ENCODE data around the gene TECPR2. TPM values are rescaled to one million over a fixed set of nuclear protein-coding genes. Genes with fewer than 3 reads are reported as not detected.

TECPR2 gene
- polyA plus RNA-seq, 2 donors, result 3.3 to 3.8 TPM

DNA sequence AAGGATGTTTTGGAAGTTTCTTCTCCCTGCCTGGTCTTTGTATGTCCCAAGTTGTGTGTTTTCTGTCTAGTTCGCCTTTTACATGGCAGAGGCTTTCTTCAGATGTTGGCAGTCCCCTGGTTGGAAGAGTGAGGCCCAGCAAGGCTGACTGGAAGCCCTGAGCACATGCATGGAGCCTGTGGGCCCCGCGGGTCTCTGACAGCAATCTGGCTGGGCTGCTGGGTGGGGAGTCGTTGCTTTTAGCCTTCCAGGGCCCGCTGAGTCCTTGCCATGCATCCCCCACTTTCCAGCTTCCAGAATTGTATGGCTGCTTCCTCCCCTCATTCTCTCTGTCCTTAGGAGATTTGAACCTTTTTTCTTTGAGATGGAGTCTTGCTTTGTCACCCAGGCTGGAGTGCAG is 121.6 kb downstream of the TECPR2 start:
- WGBS, 2 donors, result 84 to 87% methylated on average over 5 of the region's 5 CpGs
- H3K36me3 ChIP-seq (ENCODE audit: control insufficient read depth in 2 of 2, insufficient read depth in 2 of 2, low read length in 1 of 2), result no peaks in the 10 kb centered on the region
- H3K4me1 ChIP-seq (ENCODE audit: control insufficient read depth in 2 of 2, insufficient read depth in 2 of 2, low read length in 1 of 2), result peaks cover 2 to 6% of the 10 kb centered on the region in 2 donors
- no peaks in the 10 kb centered on the region for H3K9me3 ChIP-seq (ENCODE audit: control insufficient read depth in 2 of 2, insufficient read depth in 1 of 2, low read depth in 1 of 2, low read length in 1 of 2)
- H3K27ac ChIP-seq (ENCODE audit: low read depth in 2 of 2, low read length in 1 of 2), result no peak overlapping the region
- H3K27me3 ChIP-seq (ENCODE audit: control insufficient read depth in 1 of 2, insufficient read depth in 2 of 2, low read length in 2 of 2), result no peaks in the 10 kb centered on the region
- H3K4me3 ChIP-seq (ENCODE audit: low read depth in 1 of 2, low read length in 2 of 2), result no peak overlapping the region

DNA sequence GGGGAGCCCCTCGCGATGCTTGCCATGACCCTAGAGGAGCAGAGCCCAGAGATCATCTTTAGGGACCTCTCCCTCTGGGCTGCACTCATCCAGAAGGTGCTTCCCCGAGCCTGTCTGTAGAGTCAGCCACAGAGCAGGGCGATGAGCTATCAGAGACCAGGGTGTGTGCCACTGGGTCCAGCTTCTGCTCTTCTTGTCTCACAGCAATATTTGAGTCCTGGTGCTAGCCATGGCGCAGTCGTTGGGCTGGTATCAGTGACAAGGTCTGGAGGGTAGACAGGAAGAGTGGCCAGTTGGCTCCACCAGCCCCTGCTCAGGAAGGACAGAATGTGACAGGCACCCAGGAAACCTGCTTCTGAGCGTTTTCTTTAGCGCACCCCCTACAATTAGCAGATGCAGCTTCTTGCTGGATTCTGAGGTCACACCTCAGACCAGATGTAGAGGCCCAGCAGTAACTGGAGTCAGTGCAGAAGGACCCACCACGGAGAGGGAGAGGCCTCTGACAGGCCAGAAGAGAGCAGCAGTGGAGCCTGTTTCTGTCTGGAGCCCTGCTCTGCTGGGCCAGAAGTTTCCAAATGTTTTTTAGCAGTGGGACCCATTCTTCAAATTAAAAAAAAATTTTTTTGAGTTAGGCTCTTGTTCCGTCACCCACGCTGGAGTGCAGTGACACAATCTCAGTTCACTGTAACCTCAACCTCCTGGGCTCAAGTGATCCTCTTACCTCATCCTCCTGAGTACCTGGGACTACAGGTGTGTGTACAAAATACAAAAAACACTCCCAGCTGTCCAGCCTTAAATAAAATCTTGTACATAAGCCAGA is 123.2 kb downstream of the TECPR2 start:
- no peak overlapping the region for H3K4me3 ChIP-seq (ENCODE audit: low read depth in 1 of 2, low read length in 2 of 2)

DNA sequence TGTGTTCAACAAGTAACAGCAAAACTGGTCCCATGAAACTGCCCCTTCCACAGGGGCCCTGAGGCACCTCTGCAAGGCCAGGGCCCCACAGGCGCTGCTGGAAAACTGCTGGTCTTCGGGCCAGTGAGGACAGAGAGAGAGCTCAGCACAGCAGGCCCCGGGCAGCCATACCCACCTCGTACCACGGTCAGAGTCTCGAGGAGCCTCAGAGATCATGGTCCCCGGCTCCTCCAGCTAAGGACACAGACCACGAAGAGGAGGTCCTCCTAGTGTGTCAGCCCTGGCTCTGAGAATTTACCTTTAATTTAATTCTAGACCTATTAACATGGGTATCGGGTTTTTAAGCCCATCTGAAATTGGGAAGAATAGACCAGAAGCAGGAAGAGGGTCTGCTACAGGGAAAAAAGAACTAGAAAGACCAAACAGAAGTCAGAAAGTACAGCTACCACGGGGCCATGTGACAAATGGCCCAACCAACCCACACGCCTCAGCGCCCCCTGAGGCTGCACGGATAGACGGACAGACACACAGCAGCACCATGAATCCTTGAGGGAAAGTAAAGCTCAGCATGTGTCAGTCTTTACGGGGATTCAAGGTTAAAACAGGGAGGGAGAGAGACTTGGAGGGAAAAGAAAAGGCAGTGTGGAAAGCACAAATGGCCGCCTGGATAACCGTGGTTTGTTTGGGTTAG is 123.9 kb downstream of the TECPR2 start:
- H3K27ac ChIP-seq (ENCODE audit: low read depth in 2 of 2, low read length in 1 of 2), result no peak overlapping the region
- H3K4me1 ChIP-seq (ENCODE audit: control insufficient read depth in 2 of 2, insufficient read depth in 2 of 2, low read length in 1 of 2), result peaks cover 2% of the 10 kb centered on the region in 2 donors
- WGBS, 2 donors, result 79 to 85% methylated on average over 17 of the region's 17 CpGs
- H3K27me3 ChIP-seq (ENCODE audit: control insufficient read depth in 1 of 2, insufficient read depth in 2 of 2, low read length in 2 of 2), result no peaks in the 10 kb centered on the region
- no peaks in the 10 kb centered on the region for H3K9me3 ChIP-seq (ENCODE audit: control insufficient read depth in 2 of 2, insufficient read depth in 1 of 2, low read depth in 1 of 2, low read length in 1 of 2)
- no peaks in the 10 kb centered on the region for H3K36me3 ChIP-seq (ENCODE audit: control insufficient read depth in 2 of 2, insufficient read depth in 2 of 2, low read length in 1 of 2)
- H3K4me3 ChIP-seq (ENCODE audit: low read depth in 1 of 2, low read length in 2 of 2), result no peak overlapping the region

More for the DNA sequence above, 123.2 kb downstream of the TECPR2 start:
- WGBS, 2 donors, result 92 to 93% methylated on average over 11 of the region's 11 CpGs
- Histone ChIP-seq H3K4me1 (ENCODE audit: control insufficient read depth in 2 of 2, insufficient read depth in 2 of 2, low read length in 1 of 2) (peaks cover 0 to 2% of the 10 kb centered on the region in 2 donors), H3K27me3 (ENCODE audit: control insufficient read depth in 1 of 2, insufficient read depth in 2 of 2, low read length in 2 of 2) (no peaks in the 10 kb centered on the region), H3K36me3 (ENCODE audit: control insufficient read depth in 2 of 2, insufficient read depth in 2 of 2, low read length in 1 of 2) (no peaks in the 10 kb centered on the region), H3K9me3 (ENCODE audit: control insufficient read depth in 2 of 2, insufficient read depth in 1 of 2, low read depth in 1 of 2, low read length in 1 of 2) (no peaks in the 10 kb centered on the region), H3K27ac (ENCODE audit: low read depth in 2 of 2, low read length in 1 of 2) (no peak overlapping the region)

DNA sequence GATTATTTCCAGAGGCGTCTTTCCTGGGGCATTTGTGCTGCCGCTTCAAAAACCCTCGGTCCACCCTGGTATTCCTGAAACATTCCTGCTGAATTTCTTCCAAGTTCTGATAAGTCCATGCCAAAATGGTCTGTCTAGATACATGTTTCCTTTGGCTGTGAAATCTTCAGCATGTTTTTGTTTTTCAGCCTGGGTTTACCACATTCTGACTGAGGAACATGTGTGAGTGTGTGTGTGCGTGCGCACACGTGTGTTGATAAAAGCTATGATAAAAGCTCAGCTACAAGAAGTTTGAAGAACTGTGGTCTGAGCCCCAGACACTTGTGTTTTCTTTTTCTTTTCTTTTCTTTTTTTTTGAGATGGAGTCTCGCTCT is 124.5 kb downstream of the TECPR2 start:
- Histone ChIP-seq H3K4me3 (ENCODE audit: low read depth in 1 of 2, low read length in 2 of 2) (no peak overlapping the region), H3K4me1 (ENCODE audit: control insufficient read depth in 2 of 2, insufficient read depth in 2 of 2, low read length in 1 of 2) (peaks cover 2% of the 10 kb centered on the region in 2 donors), H3K27me3 (ENCODE audit: control insufficient read depth in 1 of 2, insufficient read depth in 2 of 2, low read length in 2 of 2) (no peaks in the 10 kb centered on the region), H3K9me3 (ENCODE audit: control insufficient read depth in 2 of 2, insufficient read depth in 1 of 2, low read depth in 1 of 2, low read length in 1 of 2) (no peaks in the 10 kb centered on the region), H3K27ac (ENCODE audit: low read depth in 2 of 2, low read length in 1 of 2) (no peak overlapping the region), H3K36me3 (ENCODE audit: control insufficient read depth in 2 of 2, insufficient read depth in 2 of 2, low read length in 1 of 2) (no peaks in the 10 kb centered on the region)
- 73 to 80% methylated on average over 7 of the region's 7 CpGs for WGBS, 2 donors

DNA sequence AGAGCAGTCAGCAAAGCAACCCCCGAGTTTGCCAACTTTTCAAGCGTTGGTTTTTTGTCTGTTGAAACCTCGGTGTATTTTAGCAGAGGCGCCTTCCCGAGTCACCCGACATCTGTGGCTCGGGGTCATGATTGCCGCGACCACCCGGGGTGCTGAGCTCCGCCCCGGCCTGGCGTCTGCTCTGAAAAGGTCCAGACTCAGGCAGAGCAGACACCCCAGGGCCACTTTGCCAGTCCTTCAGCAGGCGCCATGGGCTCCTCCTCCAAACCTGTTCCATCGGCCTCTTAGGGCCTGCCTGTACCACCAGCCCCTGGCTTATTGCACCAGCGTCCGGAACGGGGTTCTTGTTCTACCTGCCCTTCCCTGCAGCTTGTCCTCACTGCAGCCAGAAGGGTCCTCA is 127.7 kb downstream of the TECPR2 start:
- H3K27ac ChIP-seq (ENCODE audit: low read depth in 2 of 2, low read length in 1 of 2), result no peak overlapping the region
- H3K4me3 ChIP-seq (ENCODE audit: low read depth in 1 of 2, low read length in 2 of 2), result no peak overlapping the region
- peaks cover 0 to 7% of the 10 kb centered on the region in 2 donors for H3K36me3 ChIP-seq (ENCODE audit: control insufficient read depth in 2 of 2, insufficient read depth in 2 of 2, low read length in 1 of 2)
- 89 to 90% methylated on average over 16 to 18 of the region's 18 CpGs for WGBS, 2 donors
- no peaks in the 10 kb centered on the region for H3K9me3 ChIP-seq (ENCODE audit: control insufficient read depth in 2 of 2, insufficient read depth in 1 of 2, low read depth in 1 of 2, low read length in 1 of 2)
- peaks cover 2% of the 10 kb centered on the region in 2 donors for H3K4me1 ChIP-seq (ENCODE audit: control insufficient read depth in 2 of 2, insufficient read depth in 2 of 2, low read length in 1 of 2)
- H3K27me3 ChIP-seq (ENCODE audit: control insufficient read depth in 1 of 2, insufficient read depth in 2 of 2, low read length in 2 of 2), result no peaks in the 10 kb centered on the region

DNA sequence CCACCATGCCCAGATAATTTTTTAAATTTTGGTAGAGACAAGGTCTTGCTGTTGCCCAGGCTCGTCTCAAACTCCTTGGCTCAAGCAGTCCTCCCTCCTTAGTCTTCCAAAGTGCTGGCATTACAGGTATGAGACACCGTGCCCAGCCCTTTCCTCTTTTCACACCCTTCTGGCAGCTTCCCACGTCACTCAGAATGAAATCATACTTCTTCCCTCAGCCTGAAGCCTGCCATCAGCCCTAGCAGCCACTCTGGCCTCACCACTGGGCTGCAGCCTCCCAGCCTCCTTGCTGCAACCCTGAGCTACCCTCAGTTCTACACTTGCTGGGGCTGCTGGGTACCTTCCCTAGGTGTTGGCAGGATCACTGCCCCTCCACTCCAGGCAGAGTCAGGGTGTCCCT is 128.6 kb downstream of the TECPR2 start:
- Histone ChIP-seq H3K4me1 (ENCODE audit: control insufficient read depth in 2 of 2, insufficient read depth in 2 of 2, low read length in 1 of 2) (peaks cover 2% of the 10 kb centered on the region in 2 donors), H3K36me3 (ENCODE audit: control insufficient read depth in 2 of 2, insufficient read depth in 2 of 2, low read length in 1 of 2) (peaks cover 0 to 7% of the 10 kb centered on the region in 2 donors), H3K27ac (ENCODE audit: low read depth in 2 of 2, low read length in 1 of 2) (no peak overlapping the region), H3K27me3 (ENCODE audit: control insufficient read depth in 1 of 2, insufficient read depth in 2 of 2, low read length in 2 of 2) (no peaks in the 10 kb centered on the region), H3K9me3 (ENCODE audit: control insufficient read depth in 2 of 2, insufficient read depth in 1 of 2, low read depth in 1 of 2, low read length in 1 of 2) (no peaks in the 10 kb centered on the region), H3K4me3 (ENCODE audit: low read depth in 1 of 2, low read length in 2 of 2) (no peak overlapping the region)
- WGBS, 2 donors, result 45 to 63% methylated on average over 3 of the region's 3 CpGs

DNA sequence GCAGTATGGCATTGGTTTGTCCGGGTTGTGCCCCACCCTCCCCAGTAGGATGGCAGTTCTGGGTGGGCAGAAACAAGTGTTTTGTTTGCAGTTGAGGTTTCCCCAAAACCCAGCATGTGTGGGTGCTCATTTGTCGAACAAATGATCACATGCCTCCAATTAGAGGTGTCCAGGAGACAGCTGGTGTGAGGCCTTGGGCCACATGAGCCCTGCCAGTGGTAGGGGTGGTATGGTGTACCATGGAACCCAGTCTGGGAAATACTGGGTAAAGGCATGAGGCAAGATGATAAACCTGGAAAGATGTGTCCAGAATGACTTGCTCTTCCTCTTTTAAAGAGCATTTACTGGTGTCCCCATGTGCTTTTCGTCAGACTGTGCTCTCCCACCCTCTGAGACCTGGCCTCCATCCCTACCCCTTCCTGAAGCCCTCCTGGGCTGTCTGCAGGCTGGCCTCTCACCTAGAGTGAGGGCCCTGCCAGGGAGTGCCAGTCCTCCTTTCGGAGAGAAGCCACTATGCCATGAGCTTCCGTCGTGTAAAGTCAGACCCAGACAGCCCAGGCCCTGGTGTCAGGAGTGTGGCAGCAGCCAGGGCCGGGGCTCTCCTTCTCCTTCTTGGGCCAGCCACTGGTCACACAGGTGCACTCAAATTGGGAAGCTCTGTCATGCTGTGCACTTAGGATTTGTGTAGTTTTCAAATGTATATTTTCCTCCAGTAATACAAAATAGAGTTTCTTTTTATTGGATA is 129.2 kb downstream of the TECPR2 start:
- Histone ChIP-seq H3K4me1 (ENCODE audit: control insufficient read depth in 2 of 2, insufficient read depth in 2 of 2, low read length in 1 of 2) (peaks cover 0 to 2% of the 10 kb centered on the region in 2 donors), H3K36me3 (ENCODE audit: control insufficient read depth in 2 of 2, insufficient read depth in 2 of 2, low read length in 1 of 2) (peaks cover 0 to 8% of the 10 kb centered on the region in 2 donors), H3K4me3 (ENCODE audit: low read depth in 1 of 2, low read length in 2 of 2) (no peak overlapping the region), H3K9me3 (ENCODE audit: control insufficient read depth in 2 of 2, insufficient read depth in 1 of 2, low read depth in 1 of 2, low read length in 1 of 2) (no peaks in the 10 kb centered on the region), H3K27me3 (ENCODE audit: control insufficient read depth in 1 of 2, insufficient read depth in 2 of 2, low read length in 2 of 2) (no peaks in the 10 kb centered on the region), H3K27ac (ENCODE audit: low read depth in 2 of 2, low read length in 1 of 2) (no peak overlapping the region)
- WGBS, 2 donors, result 92% methylated on average over 7 of the region's 7 CpGs

DNA sequence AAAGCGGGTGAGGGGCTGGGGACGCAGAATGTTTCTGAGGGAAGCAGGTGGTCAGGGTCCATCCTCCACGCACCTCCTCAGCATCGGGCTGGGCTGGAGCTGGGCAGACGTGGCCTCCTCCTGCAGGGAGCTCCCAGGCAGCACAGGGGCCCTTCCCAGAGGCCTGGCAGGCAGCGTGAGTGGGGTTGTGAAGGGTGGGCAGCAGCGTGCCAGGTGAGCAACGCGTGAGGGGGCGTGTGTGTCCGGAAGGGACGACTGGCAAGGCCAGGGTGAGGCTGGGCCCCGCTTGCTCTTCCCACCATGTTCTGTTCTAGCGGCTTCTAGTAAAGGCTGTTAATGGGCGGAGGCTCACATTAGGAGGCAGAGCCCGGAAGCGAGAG is 129.8 kb downstream of the TECPR2 start:
- H3K9me3 ChIP-seq (ENCODE audit: control insufficient read depth in 2 of 2, insufficient read depth in 1 of 2, low read depth in 1 of 2, low read length in 1 of 2), result no peaks in the 10 kb centered on the region
- H3K27me3 ChIP-seq (ENCODE audit: control insufficient read depth in 1 of 2, insufficient read depth in 2 of 2, low read length in 2 of 2), result no peaks in the 10 kb centered on the region
- peaks cover 0 to 2% of the 10 kb centered on the region in 2 donors for H3K4me1 ChIP-seq (ENCODE audit: control insufficient read depth in 2 of 2, insufficient read depth in 2 of 2, low read length in 1 of 2)
- H3K36me3 ChIP-seq (ENCODE audit: control insufficient read depth in 2 of 2, insufficient read depth in 2 of 2, low read length in 1 of 2), result peaks cover 0 to 14% of the 10 kb centered on the region in 2 donors
- no peak overlapping the region for H3K27ac ChIP-seq (ENCODE audit: low read depth in 2 of 2, low read length in 1 of 2)
- WGBS, 2 donors, result 93% methylated on average over 17 of the region's 17 CpGs
- no peak overlapping the region for H3K4me3 ChIP-seq (ENCODE audit: low read depth in 1 of 2, low read length in 2 of 2)

DNA sequence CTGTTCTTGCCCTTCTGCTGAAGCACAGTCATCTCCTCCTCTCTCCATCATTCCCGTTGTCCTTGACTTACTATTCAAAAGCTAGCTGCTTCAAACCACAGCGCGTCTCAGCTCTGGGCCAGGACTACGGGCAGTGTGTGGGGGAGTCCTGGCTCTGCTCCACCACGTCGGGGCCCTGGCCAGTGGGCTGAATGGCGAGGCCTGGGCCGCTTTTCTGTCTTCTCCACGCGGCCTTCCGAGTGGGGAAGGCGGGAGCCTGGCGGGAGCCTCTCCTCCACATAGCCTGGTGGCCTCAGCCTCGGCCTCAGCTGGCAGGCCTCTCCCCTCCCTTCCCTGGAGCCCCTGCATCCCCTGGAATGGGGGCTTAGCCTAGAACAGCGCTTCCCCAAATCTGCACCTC is 130.4 kb downstream of the TECPR2 start:
- H3K4me3 ChIP-seq (ENCODE audit: low read depth in 1 of 2, low read length in 2 of 2), result no peak overlapping the region
- H3K27ac ChIP-seq (ENCODE audit: low read depth in 2 of 2, low read length in 1 of 2), result no peak overlapping the region
- no peaks in the 10 kb centered on the region for H3K27me3 ChIP-seq (ENCODE audit: control insufficient read depth in 1 of 2, insufficient read depth in 2 of 2, low read length in 2 of 2)
- H3K36me3 ChIP-seq (ENCODE audit: control insufficient read depth in 2 of 2, insufficient read depth in 2 of 2, low read length in 1 of 2), result peaks cover under 1 to 20% of the 10 kb centered on the region in 2 donors
- H3K4me1 ChIP-seq (ENCODE audit: control insufficient read depth in 2 of 2, insufficient read depth in 2 of 2, low read length in 1 of 2), result peaks cover 0 to 2% of the 10 kb centered on the region in 2 donors
- H3K9me3 ChIP-seq (ENCODE audit: control insufficient read depth in 2 of 2, insufficient read depth in 1 of 2, low read depth in 1 of 2, low read length in 1 of 2), result no peaks in the 10 kb centered on the region
- 93 to 95% methylated on average over 15 of the region's 15 CpGs for WGBS, 2 donors
